Fibroblast of skin of right quadriceps (primary cell): ENCODE data around the gene PTPRS.

Source experiments
- DNase-seq: peaks from one replicate; pipeline ENCODE4 v3.0.0-alpha.2; 2013

Gene PTPRS

DNA sequence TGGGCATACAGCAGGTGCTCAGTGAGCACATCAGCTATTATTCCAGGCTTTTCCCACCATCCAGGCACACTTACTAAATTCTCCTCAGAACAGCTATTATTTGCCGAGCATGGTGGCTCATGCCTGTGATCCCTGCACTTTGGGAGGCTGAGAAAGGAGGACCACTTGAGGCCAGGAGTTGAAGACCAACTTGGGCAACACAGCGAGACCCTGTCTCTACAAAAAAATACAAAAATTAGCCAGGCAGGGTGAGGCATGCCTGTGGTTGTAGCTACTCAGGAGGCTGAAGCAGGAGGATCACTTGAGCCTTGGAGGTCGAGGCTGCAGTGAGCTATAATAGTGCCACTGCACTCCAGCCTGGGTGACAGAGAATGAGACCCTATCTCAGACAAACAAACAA, 35.4 kb downstream of the PTPRS start:
- DNase-seq: no peak

DNA sequence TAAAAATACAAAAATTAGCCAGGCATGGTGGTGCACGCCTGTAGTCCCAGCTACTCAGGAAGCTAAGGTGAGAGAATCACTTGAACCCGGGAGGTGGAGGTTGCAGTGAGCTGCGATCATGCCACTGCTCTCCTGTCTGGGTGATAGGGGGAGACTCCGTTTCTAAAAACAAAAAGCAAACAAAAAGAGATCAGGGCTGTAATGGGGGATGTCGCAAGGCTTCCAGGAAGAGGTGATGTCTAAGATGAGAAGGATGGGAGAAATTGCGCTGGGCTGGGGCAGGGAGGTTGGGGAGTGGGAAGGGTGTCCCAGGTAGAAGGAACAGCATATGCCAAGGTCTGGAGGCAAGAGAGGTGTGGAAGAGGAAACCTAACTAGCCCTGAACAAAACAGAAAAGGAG, 36.1 kb downstream of the PTPRS start:
- no peak for DNase-seq

DNA sequence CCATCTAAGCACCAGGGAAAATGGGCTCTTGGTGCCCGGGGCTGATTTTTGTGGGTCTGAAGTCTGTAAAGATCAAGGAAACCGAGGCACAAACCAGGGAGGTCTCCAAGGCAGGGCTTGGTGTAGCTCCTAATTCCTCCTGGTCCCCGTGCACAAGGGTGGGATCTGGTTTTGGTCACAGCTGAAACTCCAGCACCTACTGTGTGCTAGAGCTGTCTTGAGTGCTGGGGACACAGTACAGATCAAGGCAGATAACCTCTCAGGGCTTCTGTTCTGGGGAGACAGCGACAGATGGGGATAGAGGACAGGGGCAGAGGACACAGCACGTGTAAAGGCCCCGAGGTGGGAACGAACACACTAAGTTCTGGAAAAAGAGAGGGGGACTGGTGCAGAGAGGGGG, 37.4 kb downstream of the PTPRS start:
- DNase-seq: no peak

DNA sequence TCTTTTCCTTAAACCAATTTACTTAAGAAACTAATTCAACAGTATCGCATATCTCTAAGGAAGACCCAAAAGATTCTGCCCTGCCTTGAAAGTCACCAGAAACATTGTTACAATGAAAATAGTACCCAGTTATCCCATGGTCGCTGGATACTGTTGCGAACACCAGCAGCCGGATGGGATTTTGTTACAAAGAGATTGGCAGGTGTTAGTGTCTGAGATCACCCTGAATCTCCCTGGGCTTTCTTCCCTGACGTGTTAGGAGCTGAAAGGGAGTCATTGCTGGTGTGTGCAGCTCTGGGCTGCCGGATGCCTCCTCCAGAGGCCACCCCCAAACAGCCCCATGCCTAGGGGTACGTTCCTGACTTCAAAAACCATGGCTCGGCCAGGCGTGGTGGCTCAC, 38.2 kb downstream of the PTPRS start:
- no peak for DNase-seq

DNA sequence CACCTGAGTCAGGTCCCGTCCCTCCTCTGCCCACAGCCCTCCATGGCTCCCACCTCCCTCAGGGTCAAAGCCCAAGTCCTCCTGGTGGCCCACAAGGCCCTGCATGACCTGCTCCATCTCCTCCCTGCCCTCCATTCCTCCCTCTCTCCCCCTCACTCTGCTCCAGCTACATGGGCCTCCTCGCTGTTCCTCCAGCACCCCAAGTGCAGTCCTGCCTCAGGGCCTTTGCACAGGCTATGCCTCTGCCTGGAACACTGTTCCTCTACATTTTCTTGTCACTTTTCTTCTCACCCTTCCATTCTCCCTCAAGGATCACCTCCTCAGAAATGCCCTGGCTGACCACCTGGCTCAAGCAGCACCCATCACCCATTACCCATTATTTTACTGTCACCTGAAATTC, 41.5 kb downstream of the PTPRS start:
- DNase-seq: no peak

DNA sequence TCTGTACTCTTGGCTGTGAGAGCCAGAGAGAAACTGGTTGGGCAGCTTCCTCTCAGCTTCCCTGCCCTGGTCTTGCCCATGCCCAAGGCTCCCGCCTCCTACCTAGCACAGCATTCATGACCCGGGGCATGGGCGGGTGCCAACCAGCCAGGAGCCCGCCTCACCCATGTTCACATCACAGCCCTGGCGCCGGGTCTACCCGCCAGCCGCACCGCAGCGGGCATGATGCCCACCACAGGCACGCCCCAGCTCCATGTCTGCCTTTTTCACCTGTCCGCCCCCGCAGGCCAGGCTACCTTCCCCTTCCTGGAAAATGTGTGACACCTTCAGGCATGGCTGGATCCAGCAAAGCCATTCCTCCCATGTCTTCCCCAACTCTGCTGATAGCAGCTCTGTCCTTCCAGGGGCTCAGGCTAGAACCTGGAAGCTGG, 42.1 kb downstream of the PTPRS start:
- no peak for DNase-seq

DNA sequence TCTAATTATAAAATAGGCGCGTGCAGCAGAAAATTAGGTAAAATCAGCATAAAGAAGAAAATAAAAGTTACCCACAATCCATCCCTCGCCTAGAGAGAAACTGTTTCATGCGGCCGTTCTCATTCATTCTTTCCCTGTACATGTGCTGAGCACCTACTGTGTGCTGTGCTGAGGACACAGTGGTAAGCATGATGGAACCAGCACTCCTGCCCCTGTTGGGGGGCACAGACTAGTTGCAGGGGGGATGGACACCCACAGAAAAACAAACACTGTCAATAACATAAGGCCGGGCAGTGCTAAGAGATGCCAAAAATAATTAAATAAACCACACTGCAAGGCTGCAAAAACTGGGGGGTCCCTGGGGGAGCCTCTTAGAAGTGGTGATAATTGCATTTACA, 43.3 kb downstream of the PTPRS start:
- DNase-seq: no peak

DNA sequence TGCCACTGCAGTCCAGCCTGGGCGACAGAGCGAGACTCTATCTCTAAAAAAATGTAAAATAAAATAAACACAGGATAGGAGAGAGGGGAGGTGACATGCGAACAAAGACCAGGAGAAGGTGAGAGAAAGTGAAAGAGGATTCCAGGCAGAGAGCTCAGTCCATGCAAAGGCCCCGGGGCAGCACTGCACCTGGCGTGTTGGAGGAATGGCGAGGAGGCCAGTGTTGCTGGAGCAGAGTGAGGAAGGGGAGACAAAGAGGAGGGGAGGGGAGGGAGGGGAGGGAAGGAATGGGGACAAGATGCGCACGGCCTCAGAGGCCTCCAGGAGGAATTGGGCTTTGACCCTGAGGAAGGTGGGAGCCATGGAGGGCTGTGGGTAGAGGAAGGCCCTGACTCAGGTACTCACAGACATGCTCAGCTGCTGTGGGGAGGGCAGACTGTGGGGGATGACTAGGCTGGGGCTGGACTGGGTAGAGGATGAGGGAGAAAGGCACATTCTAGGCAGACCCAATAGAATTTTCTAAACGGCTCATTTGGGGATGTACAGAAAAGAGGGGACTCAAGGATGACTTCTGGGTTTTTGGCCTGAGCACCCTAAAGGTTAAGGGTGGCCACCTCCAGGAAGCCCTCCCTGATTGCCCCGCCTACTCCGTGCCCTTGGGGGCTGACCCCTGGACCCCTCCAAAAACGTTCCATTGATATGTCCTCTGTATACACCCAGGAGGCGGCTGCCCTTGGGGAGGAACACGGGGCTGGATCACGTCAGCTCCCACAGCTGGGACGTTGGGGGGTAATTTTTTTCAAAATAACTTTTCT, 43.9 kb downstream of the PTPRS start:
- DNase-seq: no peak

DNA sequence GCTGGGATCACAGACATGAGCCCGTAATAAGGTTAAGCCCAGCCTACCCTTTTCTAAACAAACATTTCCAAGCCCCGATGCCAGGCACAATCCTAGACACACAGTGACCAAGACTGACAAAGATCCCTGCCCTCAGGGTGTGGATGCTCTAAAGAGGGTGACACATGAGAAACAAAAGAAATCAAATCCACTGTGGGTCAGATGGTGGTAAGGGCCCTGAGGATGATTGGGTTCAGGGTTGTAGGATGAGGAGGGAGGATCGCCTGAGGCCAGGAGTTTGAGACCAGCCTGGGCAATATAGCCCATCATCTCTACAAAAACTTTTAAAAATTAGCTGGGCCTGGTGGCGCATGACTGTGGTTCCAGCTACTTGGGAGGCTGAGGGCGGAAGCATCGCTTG, 44.6 kb downstream of the PTPRS start:
- DNase-seq: no peak

DNA sequence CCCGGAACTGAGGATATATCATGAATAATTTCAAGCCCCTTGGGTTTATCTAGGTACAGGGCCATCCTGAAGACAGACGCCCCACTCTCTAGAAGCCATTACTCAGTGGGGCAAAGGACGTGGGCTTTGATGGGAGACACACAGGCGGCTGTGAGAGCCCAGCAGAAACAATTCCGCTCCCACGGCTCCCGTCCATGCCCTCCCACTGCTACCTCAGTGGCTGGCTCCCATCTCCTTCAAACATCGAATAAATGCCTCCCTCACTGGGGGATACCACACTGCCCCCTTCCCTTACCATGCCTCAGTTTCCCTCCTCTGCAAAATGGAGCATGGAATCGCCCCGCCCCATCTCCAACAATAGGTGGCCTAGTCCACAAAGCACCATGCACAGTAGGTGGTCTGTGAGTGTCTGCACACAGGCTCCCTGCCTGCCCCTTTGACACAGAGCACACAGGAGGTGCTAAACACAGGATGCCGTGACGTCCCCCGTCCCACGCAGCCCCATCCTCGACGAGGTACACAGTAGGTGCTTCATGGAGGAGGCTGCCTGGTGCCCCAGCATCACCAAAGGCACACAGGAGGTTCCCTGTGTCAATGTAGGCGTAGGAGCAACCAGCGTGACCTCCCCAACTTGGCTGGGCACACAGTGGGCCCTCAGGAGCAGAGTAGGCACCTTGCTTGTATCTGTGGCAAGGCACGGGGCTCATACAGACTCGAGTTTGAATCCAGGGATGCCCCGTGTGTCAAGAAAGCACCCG, 46.0 kb downstream of the PTPRS start:
- DNase-seq: no peak

DNA sequence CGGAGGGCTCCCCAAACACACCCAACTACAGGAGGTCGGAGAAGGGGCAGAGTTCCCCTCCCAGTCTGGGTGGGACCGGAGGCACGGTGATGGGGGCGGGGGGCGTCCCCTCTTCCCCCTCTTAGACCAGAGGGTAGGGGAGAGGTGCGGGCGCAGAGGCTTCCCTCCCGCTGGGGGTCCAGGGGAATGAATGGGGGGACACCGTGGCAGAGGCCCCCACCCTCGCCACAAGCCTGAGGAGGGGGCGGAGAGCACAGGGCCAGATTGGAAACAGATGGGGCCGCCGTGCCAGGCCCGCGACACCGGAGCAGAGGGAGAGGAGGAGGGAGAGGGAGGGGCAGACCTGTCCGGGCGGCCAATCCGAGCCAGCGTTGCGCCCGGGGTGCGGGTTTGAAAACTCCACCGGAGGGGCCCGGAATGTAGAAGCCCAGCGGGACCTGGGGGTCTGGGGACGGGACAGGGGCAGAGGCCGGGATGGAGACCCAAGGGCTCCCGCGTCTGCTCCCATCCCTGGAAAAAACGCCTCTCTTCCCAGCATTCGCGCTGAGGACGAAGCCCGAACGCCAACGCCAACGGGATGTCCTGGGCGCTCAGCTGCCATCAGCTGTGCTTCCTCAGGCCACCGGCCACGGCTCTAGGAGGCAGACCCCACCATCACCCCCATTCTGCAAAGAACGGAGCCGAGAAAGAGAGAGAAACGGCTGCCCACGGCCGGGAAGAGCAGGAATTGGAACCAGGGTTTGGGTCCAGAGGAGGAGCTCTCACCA, 46.8 kb downstream of the PTPRS start:
- peak; percentile 79 for DNase-seq

DNA sequence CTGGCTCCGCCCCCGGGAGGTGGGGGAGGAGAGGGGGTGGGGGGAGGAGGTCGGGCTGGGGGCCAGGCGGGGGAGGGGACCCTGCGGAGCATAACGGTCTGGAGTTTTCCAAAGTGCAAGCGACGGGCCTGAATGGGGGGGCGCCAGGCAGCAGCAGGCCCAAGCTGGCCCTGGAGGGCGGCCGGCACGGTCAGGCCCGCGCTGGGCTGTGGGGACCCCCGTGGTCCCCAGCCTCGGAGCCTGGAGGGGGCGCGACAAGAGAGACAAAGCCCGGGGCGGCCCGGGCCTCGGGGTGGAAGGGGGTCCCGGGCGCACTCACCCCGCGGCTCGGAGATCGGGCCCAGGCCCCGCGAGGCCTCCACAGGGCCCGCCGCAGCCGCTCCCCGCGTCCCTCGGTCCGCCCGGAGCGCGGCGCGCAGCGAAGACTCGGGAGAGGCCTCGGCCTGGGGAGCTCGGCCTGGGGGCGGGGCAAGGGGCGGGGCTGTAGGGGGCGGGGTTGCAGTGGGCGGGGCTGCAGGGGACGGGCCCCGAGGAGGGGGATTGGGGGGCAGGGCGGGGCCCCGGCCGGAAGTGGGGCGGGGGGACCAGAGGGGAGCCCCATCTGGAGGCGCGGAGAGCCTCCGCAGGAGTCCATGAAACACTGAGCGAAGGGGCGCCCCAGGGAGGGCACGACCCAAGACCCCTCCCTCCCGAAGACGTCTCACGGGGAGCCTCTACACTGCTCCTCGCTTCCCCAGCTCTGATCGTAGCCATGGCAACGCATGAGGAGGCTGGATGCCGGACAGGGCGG, 47.6 kb downstream of the PTPRS start:
- peak; percentile 86 for DNase-seq

DNA sequence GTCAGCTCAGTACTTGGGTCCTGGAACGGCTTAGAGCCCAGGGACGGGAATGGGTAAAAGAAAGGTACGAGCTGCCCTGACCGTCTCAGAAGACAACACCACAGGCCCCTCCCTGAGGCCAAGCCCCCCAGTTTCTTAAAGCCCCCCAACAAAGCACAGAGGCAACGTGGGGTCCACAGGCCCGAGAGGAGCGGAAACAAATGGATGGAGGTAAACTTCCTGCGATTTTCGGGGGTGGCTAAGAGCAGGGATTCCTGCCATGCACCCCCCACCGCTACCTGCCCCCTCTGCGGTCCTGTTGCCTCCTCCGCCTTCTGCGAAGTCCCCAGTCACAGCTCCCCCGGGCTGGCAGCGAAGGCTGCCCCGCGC, 48.2 kb downstream of the PTPRS start:
- no peak for DNase-seq

DNA sequence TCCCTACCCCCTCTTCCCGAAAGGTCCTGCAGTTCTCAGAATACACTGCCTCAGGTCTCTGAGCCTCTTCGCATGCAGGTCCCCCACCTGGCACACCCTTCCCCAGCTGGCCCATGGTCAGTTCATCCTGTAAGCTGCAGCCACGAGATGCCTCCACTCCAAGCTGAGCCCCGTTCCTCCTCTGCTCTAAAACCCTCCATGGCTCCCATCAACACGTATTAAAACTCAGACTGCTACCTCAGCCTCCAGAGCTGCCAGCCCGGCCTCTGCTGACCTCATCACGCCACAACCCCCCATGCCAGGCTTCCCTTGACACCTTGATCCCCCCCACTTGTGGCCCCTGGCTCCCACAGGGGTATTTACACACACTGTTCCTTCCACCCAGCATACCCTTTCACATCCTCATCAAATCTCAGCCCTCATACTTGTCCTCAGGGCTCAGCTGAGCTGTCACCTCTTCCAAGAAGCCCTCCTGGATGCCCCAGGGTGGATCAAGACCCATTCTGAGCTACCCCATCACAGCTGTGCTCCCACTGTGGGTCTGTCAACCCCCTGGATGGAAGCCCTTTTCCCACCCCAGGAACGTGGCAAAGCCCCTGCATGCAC, 48.9 kb downstream of the PTPRS start:
- no peak for DNase-seq
